Measurements from ENCODE around the gene PACS1. TPM values are rescaled to one million over a fixed set of nuclear protein-coding genes. Genes with fewer than 3 reads are reported as not detected.

PACS1 gene
- total RNA-seq, 1 donor from 2014 or later: 24.9 TPM

DNA sequence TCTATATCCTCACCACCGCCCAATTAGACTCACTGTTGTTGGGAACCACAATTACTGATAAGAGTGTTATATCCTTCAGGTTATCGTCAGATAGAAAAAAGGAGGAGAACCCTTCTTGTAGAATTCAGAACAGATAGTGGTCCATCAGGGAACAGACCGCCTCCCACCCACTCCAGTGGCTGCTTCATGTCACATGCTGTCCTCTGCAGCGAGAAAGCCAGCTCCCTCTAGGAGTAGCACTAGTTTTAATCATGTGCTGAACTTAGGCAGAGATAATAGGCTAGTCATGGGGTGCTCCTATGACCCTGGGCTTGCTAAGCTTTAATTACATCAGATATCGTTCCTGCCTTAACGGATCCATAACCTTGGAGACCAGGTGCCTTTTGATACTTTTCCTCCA is 146.8 kb downstream of the PACS1 start:
- TF ChIP-seq, protein P1, sequence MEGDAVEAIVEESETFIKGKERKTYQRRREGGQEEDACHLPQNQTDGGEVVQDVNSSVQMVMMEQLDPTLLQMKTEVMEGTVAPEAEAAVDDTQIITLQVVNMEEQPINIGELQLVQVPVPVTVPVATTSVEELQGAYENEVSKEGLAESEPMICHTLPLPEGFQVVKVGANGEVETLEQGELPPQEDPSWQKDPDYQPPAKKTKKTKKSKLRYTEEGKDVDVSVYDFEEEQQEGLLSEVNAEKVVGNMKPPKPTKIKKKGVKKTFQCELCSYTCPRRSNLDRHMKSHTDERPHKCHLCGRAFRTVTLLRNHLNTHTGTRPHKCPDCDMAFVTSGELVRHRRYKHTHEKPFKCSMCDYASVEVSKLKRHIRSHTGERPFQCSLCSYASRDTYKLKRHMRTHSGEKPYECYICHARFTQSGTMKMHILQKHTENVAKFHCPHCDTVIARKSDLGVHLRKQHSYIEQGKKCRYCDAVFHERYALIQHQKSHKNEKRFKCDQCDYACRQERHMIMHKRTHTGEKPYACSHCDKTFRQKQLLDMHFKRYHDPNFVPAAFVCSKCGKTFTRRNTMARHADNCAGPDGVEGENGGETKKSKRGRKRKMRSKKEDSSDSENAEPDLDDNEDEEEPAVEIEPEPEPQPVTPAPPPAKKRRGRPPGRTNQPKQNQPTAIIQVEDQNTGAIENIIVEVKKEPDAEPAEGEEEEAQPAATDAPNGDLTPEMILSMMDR (conservative IDR thresholded peaks at IDR 0.05; ENCODE audit: low read depth, low read length): no peak
- DNase-seq (ENCODE audit: low read depth): no peak
- no peak overlapping the region for H3K4me3 ChIP-seq (ENCODE audit: low read depth, low read length)

DNA sequence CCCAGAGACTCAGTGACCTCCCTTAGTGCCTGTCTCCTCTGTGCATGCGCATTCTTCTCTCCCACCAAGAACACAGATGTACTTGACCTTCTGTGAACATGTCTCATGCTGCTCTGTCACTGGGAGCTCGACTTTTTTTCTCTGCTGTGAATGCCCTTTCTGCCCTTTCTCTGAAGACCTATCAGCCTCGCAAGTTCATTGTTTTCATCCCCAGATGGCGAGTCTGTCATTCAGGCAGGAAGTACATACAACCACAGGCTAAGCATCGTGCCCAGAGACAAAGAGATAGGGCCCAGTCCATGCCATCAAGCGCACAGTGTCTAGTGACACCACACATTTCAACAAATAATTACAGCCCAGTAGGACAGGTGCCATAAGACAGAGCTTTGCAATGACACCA is 148.0 kb downstream of the PACS1 start:
- DNase-seq (ENCODE audit: low read depth): no peak
- TF ChIP-seq, protein P1 (conservative IDR thresholded peaks at IDR 0.05; ENCODE audit: low read depth, low read length): no peak
- no peak overlapping the region for H3K4me3 ChIP-seq (ENCODE audit: low read depth, low read length)

- no peak for DNase-seq (ENCODE audit: low read depth)
- no peak overlapping the region for H3K4me3 ChIP-seq (ENCODE audit: low read depth, low read length)
- TF ChIP-seq, protein P1 (conservative IDR thresholded peaks at IDR 0.05; ENCODE audit: low read depth, low read length): no peak
Observed at GRCh38 chr11:66218846-66219620, 149.0 kb downstream of the PACS1 start.

- H3K4me3 ChIP-seq (ENCODE audit: low read depth, low read length): no peak overlapping the region
- TF ChIP-seq, protein P1 (conservative IDR thresholded peaks at IDR 0.05; ENCODE audit: low read depth, low read length): no peak
- no peak for DNase-seq (ENCODE audit: low read depth)
Observed at GRCh38 chr11:66219846-66220565, 149.9 kb downstream of the PACS1 start.

GRCh38 chr11:66220566-66220935 is 150.5 kb downstream of the PACS1 start:
- TF ChIP-seq, protein P1 (conservative IDR thresholded peaks at IDR 0.05; ENCODE audit: low read depth, low read length): no peak
- no peak for DNase-seq (ENCODE audit: low read depth)
- H3K4me3 ChIP-seq (ENCODE audit: low read depth, low read length): no peak overlapping the region

GRCh38 chr11:66221012-66221411 is 150.9 kb downstream of the PACS1 start:
- H3K4me3 ChIP-seq (ENCODE audit: low read depth, low read length): no peak overlapping the region
- TF ChIP-seq, protein P1 (conservative IDR thresholded peaks at IDR 0.05; ENCODE audit: low read depth, low read length): no peak
- no peak for DNase-seq (ENCODE audit: low read depth)

Data from epithelial cell of proximal tubule (primary cell).